Neural progenitor cell (in vitro differentiated cells): Measurements from ENCODE around the gene GGA1.

Source experiments
- CTCF ChIP-seq: fragments of 200-600 bp; sonication (generic); IDR thresholded peaks from 2 replicates; pipeline ENCODE4 v1.5.1; 2017; ENCODE audit warnings: antibody characterized with exemption, mild to moderate bottlenecking
- EZH2 ChIP-seq: fragments of 200-600 bp; sonication (generic); IDR thresholded peaks from 2 replicates; pipeline ENCODE4 v1.6.1; 2017; ENCODE audit warnings: antibody characterized with exemption, mild to moderate bottlenecking, moderate library complexity

GRCh38 chr22:37662039-37662438 is 53.4 kb downstream of the GGA1 start:
- TF ChIP-seq CTCF = no peak
- TF ChIP-seq EZH2 = no peak
